HepG2 (cell line): ENCODE data around the gene DNAJC15. TPM values are rescaled to one million over a fixed set of nuclear protein-coding genes. Genes with fewer than 3 reads are reported as not detected.

ENCODE experiments used
- NFYB ChIP-seq: sonication (generic); formaldehyde crosslinking; IDR thresholded peaks from 2 replicates; pipeline ENCODE4 v1.4.0; 2020; ENCODE audit warnings: missing genetic modification reagents
- PAWR ChIP-seq: sonication (generic); formaldehyde crosslinking; IDR thresholded peaks from 2 replicates; pipeline ENCODE4 v1.4.0; 2020; ENCODE audit warnings: missing genetic modification reagents, mild to moderate bottlenecking, borderline replicate concordance
- SETDB1 ChIP-seq: sonication (generic); formaldehyde crosslinking; IDR thresholded peaks from 2 replicates; pipeline ENCODE4 v1.5.1; 2020; ENCODE audit warnings: missing genetic modification reagents, mild to moderate bottlenecking, borderline replicate concordance
- SMAD1 ChIP-seq: sonication (generic); formaldehyde crosslinking; IDR thresholded peaks from 2 replicates; pipeline ENCODE4 v1.4.0; 2020; ENCODE audit warnings: missing genetic modification reagents, low read depth, mild to moderate bottlenecking, borderline replicate concordance
- SRSF9 ChIP-seq: fragments of 200-400 bp; formaldehyde crosslinking; IDR thresholded peaks from 2 replicates; pipeline ENCODE4 v1.6.1; 2018; ENCODE audit warnings: borderline replicate concordance, mild to moderate bottlenecking, low read depth, low read length; ENCODE audit not compliant: insufficient read depth, poor library complexity, severe bottlenecking
- ZMAT3 ChIP-seq: sonication (generic); formaldehyde crosslinking; conservative IDR thresholded peaks from 2 replicates; pipeline ENCODE4 v1.7.0; 2021; ENCODE audit warnings: missing genetic modification reagents
- ZNF598 ChIP-seq: sonication (generic); formaldehyde crosslinking; IDR thresholded peaks from 2 replicates; pipeline ENCODE4 v1.5.1; 2020; ENCODE audit warnings: mild to moderate bottlenecking, missing genetic modification reagents, borderline replicate concordance
- ZNF644 ChIP-seq: IDR thresholded peaks from 2 replicates; pipeline ENCODE4 v1.6.1; 2016; ENCODE audit warnings: low read depth
- ZSCAN31 ChIP-seq: sonication (generic); formaldehyde crosslinking; IDR thresholded peaks from 2 replicates; pipeline ENCODE4 v1.5.0; 2020; ENCODE audit warnings: low read depth, mild to moderate bottlenecking, missing genetic modification reagents
- polyA plus RNA-seq, 8 experiments: library from polyadenylated mRNA; depleted of rRNA in 3 of 8; stranded (reverse) in 7 of 8; unstranded in 1 of 8; fragments of >200 nt; fragmentation: Illumina TruSeq in 4 of 8; extraction: Trizol in 4 of 8; gene quantifications; 2 replicates each; pipeline versions ENCODE4 v1.2.1 to v1.2.3, GENCODE V29; 2011 to 2016; ENCODE audit warnings: low read depth in 4 of 8, missing spikeins in 1 of 8, mixed read lengths in 1 of 8; ENCODE audit not compliant: insufficient read depth in 1 of 8
- total RNA-seq, 5 experiments: library from RNA; depleted of rRNA; stranded (reverse); fragments of >200 nt; fragmentation: Illumina TruSeq; extraction: Trizol; gene quantifications; 2 replicates each; pipeline ENCODE4 v1.2.3, GENCODE V29; 2016; ENCODE audit warnings: low read depth in 1 of 5
- TF ChIP-seq, protein P1 (sequence below): sonication (generic); formaldehyde crosslinking; IDR thresholded peaks from 2 replicates; pipeline ENCODE4 v1.4.0; 2020; ENCODE audit warnings: mild to moderate bottlenecking, missing genetic modification reagents
- TF ChIP-seq, protein P2 (sequence below): sonication (generic); IDR thresholded peaks from 2 replicates; pipeline ENCODE4 v1.6.1; 2016; ENCODE audit warnings: low read depth, borderline replicate concordance
- TF ChIP-seq, protein P3 (sequence below): IDR thresholded peaks from 2 replicates; pipeline ENCODE4 v1.6.1; 2016; ENCODE audit warnings: missing genetic modification reagents, missing compliant biosample characterization
- TF ChIP-seq, protein P4 (sequence below): sonication (generic); formaldehyde crosslinking; IDR thresholded peaks from 2 replicates; pipeline ENCODE4 v1.4.0; 2020; ENCODE audit warnings: missing genetic modification reagents
- TF ChIP-seq, protein P5 (sequence below): sonication (generic); formaldehyde crosslinking; IDR thresholded peaks from 2 replicates; pipeline ENCODE4 v1.4.0; 2020; ENCODE audit warnings: mild to moderate bottlenecking, missing genetic modification reagents
- TF ChIP-seq, protein P6 (sequence below): IDR thresholded peaks from 2 replicates; pipeline ENCODE4 v1.6.1; 2016; ENCODE audit warnings: mild to moderate bottlenecking, missing biosample characterization, missing genetic modification reagents

DNAJC15 gene
- total and polyA plus RNA-seq, 2 of the 13 experiments (the other 11 are each of a cell fraction or from before 2014, with no cell fraction given): 23.0 to 31.9 TPM

DNA sequence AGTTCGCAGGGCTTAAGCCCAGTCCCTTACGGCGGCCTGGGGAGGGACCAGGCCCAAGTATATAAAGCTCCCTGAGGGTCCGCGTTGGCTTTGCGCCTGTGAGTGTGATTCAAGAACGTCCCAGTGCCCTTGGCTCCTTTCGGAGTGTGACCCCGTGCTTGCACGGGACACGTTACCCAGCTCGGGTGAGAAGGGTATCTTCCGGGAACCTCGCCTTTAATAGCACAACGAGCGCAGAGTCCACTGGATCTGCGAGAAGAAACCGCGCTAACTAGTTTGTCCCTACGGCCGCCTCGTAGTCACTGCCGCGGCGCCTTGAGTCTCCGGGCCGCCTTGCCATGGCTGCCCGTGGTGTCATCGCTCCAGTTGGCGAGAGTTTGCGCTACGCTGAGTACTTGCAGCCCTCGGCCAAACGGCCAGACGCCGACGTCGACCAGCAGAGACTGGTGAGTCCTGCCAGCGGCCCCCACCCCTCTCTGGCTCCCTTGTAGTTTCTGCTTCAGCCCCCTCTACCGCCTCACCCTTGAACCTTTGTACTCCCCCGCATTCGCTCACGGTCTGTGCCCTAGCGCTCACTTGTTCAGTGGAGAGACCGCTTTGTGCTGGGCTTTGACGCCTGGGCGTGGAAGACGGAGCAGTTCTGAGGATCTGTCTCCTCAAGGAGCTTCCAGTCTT is at the start of gene DNAJC15 (continued):
- no peak for TF ChIP-seq SRSF9
- TF ChIP-seq ZNF598 (CRISPR knock-in tag): no peak
- TF ChIP-seq, protein P1, sequence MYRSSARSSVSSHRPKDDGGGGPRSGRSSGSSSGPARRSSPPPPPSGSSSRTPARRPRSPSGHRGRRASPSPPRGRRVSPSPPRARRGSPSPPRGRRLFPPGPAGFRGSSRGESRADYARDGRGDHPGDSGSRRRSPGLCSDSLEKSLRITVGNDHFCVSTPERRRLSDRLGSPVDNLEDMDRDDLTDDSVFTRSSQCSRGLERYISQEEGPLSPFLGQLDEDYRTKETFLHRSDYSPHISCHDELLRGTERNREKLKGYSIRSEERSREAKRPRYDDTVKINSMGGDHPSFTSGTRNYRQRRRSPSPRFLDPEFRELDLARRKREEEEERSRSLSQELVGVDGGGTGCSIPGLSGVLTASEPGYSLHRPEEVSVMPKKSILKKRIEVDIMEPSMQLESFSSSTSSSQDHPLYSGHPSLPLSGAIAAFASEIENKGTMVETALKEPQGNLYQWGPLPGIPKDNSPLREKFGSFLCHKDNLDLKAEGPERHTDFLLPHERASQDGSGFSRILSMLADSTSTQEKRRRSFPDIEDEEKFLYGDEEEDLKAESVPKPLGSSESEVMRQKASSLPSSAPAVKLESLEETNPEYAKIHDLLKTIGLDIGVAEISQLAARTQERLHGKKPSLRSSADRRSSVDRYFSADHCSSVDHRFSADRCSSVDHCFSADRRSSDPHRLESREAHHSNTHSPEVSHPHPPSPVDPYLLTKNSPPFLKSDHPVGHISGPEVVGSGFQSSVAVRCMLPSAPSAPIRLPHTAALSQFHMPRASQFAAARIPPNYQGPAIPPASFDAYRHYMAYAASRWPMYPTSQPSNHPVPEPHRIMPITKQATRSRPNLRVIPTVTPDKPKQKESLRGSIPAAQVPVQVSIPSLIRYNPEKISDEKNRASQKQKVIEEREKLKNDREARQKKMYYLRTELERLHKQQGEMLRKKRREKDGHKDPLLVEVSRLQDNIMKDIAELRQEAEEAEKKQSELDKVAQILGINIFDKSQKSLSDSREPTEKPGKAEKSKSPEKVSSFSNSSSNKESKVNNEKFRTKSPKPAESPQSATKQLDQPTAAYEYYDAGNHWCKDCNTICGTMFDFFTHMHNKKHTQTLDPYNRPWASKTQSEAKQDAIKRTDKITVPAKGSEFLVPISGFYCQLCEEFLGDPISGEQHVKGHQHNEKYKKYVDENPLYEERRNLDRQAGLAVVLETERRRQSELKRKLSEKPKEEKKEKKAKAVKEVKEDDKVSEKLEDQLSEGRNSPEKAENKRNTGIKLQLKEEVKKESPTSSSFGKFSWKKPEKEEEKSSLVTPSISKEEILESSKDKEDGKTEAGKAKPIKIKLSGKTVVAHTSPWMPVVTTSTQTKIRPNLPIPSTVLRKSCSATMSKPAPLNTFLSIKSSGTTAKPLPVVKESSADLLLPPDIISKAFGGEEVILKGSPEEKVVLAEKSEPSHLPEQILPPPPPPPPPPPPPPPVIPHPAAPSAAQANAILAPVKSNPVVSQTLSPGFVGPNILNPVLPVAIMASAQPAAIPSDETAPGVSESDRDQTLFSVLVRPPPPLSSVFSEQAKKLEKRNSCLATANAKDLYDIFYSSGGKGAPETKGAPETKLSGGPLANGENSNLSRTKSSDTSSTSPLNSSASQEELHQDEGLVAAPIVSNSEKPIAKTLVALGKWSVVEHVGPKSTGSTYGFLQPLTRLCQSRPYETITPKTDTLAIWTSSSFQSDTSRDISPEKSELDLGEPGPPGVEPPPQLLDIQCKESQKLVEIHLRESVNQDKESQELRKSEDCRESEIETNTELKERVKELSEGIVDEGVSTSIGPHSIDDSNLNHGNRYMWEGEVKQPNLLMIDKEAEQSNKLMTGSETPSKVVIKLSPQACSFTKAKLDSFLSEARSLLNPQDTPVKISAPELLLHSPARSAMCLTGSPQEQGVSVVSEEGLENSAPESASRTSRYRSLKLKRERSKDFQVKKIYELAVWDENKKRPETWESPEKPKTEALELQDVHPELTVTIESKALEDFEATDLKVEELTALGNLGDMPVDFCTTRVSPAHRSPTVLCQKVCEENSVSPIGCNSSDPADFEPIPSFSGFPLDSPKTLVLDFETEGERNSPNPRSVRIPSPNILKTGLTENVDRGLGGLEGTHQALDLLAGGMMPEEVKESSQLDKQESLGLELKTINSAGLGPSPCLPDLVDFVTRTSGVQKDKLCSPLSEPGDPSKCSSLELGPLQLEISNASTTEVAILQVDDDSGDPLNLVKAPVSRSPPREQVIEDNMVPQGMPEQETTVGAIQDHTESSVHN (CRISPR knock-in tag): no peak
- TF ChIP-seq, protein P2, sequence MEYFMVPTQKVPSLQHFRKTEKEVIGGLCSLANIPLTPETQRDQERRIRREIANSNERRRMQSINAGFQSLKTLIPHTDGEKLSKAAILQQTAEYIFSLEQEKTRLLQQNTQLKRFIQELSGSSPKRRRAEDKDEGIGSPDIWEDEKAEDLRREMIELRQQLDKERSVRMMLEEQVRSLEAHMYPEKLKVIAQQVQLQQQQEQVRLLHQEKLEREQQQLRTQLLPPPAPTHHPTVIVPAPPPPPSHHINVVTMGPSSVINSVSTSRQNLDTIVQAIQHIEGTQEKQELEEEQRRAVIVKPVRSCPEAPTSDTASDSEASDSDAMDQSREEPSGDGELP: no peak
- no peak for TF ChIP-seq PAWR (CRISPR knock-in tag)
- no peak for TF ChIP-seq SETDB1 (CRISPR knock-in tag)
- TF ChIP-seq, protein P3, sequence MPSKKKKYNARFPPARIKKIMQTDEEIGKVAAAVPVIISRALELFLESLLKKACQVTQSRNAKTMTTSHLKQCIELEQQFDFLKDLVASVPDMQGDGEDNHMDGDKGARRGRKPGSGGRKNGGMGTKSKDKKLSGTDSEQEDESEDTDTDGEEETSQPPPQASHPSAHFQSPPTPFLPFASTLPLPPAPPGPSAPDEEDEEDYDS: no peak
- peak; percentile 75 for TF ChIP-seq ZNF644
- TF ChIP-seq ZSCAN31 (CRISPR knock-in tag): peak; percentile 66
- TF ChIP-seq, protein P4, sequence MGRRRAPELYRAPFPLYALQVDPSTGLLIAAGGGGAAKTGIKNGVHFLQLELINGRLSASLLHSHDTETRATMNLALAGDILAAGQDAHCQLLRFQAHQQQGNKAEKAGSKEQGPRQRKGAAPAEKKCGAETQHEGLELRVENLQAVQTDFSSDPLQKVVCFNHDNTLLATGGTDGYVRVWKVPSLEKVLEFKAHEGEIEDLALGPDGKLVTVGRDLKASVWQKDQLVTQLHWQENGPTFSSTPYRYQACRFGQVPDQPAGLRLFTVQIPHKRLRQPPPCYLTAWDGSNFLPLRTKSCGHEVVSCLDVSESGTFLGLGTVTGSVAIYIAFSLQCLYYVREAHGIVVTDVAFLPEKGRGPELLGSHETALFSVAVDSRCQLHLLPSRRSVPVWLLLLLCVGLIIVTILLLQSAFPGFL (CRISPR knock-in tag): no peak
- TF ChIP-seq NFYB (CRISPR knock-in tag): no peak; the same call in 1 of the 2 replicates
- TF ChIP-seq, protein P5, sequence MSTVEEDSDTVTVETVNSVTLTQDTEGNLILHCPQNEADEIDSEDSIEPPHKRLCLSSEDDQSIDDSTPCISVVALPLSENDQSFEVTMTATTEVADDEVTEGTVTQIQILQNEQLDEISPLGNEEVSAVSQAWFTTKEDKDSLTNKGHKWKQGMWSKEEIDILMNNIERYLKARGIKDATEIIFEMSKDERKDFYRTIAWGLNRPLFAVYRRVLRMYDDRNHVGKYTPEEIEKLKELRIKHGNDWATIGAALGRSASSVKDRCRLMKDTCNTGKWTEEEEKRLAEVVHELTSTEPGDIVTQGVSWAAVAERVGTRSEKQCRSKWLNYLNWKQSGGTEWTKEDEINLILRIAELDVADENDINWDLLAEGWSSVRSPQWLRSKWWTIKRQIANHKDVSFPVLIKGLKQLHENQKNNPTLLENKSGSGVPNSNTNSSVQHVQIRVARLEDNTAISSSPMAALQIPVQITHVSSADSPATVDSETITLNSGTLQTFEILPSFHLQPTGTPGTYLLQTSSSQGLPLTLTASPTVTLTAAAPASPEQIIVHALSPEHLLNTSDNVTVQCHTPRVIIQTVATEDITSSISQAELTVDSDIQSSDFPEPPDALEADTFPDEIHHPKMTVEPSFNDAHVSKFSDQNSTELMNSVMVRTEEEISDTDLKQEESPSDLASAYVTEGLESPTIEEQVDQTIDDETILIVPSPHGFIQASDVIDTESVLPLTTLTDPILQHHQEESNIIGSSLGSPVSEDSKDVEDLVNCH: no peak
- TF ChIP-seq ZMAT3 (CRISPR knock-in tag): peak; percentile 90
- TF ChIP-seq, protein P6, sequence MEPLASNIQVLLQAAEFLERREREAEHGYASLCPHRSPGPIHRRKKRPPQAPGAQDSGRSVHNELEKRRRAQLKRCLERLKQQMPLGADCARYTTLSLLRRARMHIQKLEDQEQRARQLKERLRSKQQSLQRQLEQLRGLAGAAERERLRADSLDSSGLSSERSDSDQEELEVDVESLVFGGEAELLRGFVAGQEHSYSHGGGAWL (CRISPR knock-in tag): peak; percentile 75; the same call in 1 of the 2 replicates
- TF ChIP-seq SMAD1 (CRISPR knock-in tag): peak; percentile 49; the same call in 1 of the 2 replicates
